Measurements from ENCODE around the gene C6orf132. TPM values are rescaled to one million over a fixed set of nuclear protein-coding genes. Genes with fewer than 3 reads are reported as not detected.

The C6orf132 gene
- total RNA-seq, 4 donors from 2014 or later, result 0.22 to 4.7 (median 2.2) TPM

DNA sequence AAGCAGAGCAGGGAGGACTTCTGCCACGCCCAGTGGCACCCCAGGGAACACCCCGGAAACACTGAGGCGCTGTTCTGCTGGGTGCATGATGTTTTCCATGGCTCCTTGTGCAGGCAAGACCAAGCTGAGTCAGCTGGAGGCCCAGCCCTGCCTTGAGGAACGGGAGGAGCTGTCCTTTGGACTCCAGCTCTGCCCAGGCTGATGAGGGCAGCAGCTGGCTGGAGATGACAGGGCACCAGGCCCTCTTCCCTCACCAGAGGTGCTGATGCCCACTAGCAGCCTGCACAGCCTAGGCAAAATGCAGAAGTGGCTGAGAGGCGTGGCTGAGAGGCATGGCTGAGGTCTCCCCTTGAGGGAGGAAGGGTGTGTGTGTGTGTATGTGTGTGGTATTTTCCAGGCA, 2.4 kb downstream of the C6orf132 start:
- Histone ChIP-seq H3K27me3 (peaks cover 0 to 32% of the 10 kb centered on the region in 2 donors), H3K27ac (peak overlapping the region in 1 of 4 donors; percentile 86), H3K9me3 (no peaks in the 10 kb centered on the region), H3K36me3 (no peaks in the 10 kb centered on the region), H3K4me3 (no peak overlapping the region), H3K4me1 (peaks cover 0 to 25% (median 8%) of the 10 kb centered on the region in 4 donors)
- DNase-seq (ENCODE audit: low spot score in 2 of 2), result no peak
- TF ChIP-seq, protein P1, sequence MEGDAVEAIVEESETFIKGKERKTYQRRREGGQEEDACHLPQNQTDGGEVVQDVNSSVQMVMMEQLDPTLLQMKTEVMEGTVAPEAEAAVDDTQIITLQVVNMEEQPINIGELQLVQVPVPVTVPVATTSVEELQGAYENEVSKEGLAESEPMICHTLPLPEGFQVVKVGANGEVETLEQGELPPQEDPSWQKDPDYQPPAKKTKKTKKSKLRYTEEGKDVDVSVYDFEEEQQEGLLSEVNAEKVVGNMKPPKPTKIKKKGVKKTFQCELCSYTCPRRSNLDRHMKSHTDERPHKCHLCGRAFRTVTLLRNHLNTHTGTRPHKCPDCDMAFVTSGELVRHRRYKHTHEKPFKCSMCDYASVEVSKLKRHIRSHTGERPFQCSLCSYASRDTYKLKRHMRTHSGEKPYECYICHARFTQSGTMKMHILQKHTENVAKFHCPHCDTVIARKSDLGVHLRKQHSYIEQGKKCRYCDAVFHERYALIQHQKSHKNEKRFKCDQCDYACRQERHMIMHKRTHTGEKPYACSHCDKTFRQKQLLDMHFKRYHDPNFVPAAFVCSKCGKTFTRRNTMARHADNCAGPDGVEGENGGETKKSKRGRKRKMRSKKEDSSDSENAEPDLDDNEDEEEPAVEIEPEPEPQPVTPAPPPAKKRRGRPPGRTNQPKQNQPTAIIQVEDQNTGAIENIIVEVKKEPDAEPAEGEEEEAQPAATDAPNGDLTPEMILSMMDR (IDR thresholded peaks at IDR 0.05), result no peak
- TF ChIP-seq POLR2A (IDR thresholded peaks at IDR 0.05) (no peak), EP300 (IDR thresholded peaks at IDR 0.05) (no peak)
- 77 to 91% methylated on average over 4 to 5 of the region's 5 CpGs for WGBS, 2 donors

DNA sequence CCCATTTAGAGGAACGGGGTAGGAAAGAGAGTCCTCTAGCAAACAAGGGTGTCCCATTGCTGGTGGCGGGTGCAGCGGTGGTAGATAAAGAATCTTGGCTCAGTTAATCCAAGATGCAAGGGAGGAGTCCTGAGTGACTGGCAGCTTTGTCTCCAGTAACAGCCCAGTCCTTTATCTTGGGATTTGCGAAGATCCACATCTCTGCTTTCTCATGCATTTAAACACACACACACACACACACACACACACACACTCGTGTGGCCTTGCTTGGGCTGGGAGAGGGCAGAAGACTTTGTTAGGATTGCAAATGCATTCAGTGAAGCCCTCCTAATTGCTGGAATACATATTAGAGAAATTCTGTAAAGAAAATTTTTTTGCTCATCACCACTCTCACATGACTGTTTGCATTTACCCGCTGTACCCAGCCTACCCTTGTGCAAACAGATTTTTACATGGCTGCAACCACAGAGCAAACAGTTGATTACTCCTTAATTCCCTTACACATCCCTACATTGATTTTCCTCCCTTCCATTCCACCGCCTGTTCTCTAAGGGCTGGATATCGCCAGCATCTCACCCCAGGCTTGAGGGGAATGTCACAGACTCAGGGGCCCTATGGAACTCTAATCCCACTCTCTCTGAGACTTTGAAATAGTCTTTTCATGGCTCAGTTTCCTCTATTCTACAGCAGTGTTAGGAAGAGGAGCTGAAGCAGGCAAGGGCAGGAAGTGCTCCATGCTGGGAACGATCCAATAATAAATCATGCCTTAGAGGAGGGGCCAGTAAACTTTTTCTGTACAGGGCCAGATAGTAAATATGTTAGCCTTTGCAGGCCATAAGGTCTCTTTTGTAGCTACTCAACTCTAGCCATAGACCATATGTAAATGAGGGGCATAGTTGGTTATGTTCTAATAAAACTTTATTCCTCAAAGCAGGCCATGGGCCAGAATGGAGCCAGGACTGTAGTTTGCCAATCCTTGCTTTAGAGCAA, 3.5 kb downstream of the C6orf132 start:
- DNase-seq (ENCODE audit: low spot score in 2 of 2), result no peak
- peaks cover 0 to 25% (median 8%) of the 10 kb centered on the region in 4 donors for H3K4me1 ChIP-seq
- TF ChIP-seq, protein P1 (IDR thresholded peaks at IDR 0.05), result no peak
- TF ChIP-seq POLR2A (IDR thresholded peaks at IDR 0.05), result no peak
- no peak for TF ChIP-seq EP300 (IDR thresholded peaks at IDR 0.05)
- peaks cover 0 to 27% of the 10 kb centered on the region in 2 donors for H3K27me3 ChIP-seq
- WGBS, 2 donors, result 53 to 63% methylated on average over 9 of the region's 9 CpGs
- no peaks in the 10 kb centered on the region for H3K9me3 ChIP-seq
- peak overlapping the region in 1 of 4 donors; percentile 53 for H3K27ac ChIP-seq
- no peaks in the 10 kb centered on the region for H3K36me3 ChIP-seq
- no peak overlapping the region for H3K4me3 ChIP-seq

DNA sequence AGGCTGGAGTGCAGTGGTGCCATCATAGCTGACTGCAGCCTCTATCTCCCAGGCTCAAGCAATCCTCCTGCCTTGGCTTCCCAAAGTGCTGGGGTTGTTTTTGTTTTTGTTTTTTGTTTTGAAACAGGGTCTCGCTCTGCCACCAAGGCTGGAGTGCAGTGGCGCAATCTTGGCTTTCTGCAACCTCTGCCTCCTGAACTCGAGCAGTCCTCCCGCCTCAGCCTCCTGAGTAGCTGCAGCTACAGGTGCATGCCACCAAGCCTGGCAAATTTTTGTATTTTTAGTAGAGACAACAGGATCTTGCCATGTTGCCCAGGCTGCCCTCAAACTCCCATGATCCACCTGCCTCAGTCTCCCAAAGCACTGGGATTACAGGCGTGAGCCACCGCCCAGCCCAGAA, 4.2 kb downstream of the C6orf132 start:
- no peak overlapping the region for H3K4me3 ChIP-seq
- TF ChIP-seq, protein P1 (IDR thresholded peaks at IDR 0.05), result no peak
- no peak for TF ChIP-seq EP300 (IDR thresholded peaks at IDR 0.05)
- no peak for TF ChIP-seq POLR2A (IDR thresholded peaks at IDR 0.05)
- WGBS, 2 donors, result 94 to 95% methylated on average over 6 of the region's 6 CpGs
- no peaks in the 10 kb centered on the region for H3K9me3 ChIP-seq
- no peak for DNase-seq (ENCODE audit: low spot score in 2 of 2)
- H3K27ac ChIP-seq, result no peak overlapping the region
- no peaks in the 10 kb centered on the region for H3K36me3 ChIP-seq
- peaks cover 0 to 20% of the 10 kb centered on the region in 2 donors for H3K27me3 ChIP-seq
- H3K4me1 ChIP-seq, result peaks cover 0 to 25% (median 8%) of the 10 kb centered on the region in 4 donors

DNA sequence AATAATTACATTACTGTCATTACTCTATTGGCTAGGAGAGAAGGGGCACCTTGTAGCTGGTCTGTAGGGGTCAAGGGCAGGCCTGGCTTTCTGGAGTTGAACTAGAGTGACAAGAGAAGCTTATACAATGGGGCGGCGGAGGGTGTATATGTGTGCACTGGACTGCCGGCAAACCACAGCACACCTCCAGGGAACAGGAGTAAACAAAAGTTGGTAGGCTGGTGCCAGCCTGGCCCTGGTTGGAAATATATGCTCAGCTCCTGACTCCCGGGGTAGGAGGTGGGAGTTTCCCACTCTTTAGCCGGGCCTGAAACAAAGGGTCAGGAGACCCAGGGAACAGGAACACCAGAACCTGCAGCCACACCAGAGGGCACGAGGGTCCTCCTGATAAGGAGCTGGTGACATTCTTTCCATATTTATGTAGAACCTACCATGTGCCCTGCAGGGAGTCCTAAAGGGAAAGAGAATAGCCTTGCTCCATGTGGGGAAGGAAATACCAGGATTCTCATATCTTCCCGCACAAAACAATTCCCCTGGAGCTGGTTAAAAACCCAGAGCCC, 5.1 kb downstream of the C6orf132 start:
- 77 to 79% methylated on average over 6 to 7 of the region's 7 CpGs for WGBS, 2 donors
- TF ChIP-seq, protein P1 (IDR thresholded peaks at IDR 0.05), result no peak
- no peak for TF ChIP-seq EP300 (IDR thresholded peaks at IDR 0.05)
- TF ChIP-seq POLR2A (IDR thresholded peaks at IDR 0.05), result no peak
- peaks cover 0 to 16% (median 1%) of the 10 kb centered on the region in 4 donors for H3K4me1 ChIP-seq
- H3K4me3 ChIP-seq, result no peak overlapping the region
- no peaks in the 10 kb centered on the region for H3K36me3 ChIP-seq
- no peaks in the 10 kb centered on the region for H3K9me3 ChIP-seq
- H3K27me3 ChIP-seq, result peaks cover 0 to 11% of the 10 kb centered on the region in 2 donors
- no peak for DNase-seq (ENCODE audit: low spot score in 2 of 2)
- H3K27ac ChIP-seq, result peak overlapping the region in 1 of 4 donors; percentile 40
